Progenitor cell of endocrine pancreas (in vitro differentiated cells): ENCODE results near the gene HRH3. TPM values are rescaled to one million over a fixed set of nuclear protein-coding genes. Genes with fewer than 3 reads are reported as not detected.

Experiments used
- DNase-seq: peaks from one replicate; pipeline ENCODE4 v3.0.0; 2021; ENCODE audit warnings: low spot score; ENCODE audit not compliant: unreplicated experiment
- H3K27ac Mint-ChIP-seq: 2 replicates; pipeline ENCODE4 v1.8.0; 2021; ENCODE audit warnings: mild to moderate bottlenecking, moderate library complexity, mixed read lengths
- H3K27me3 Mint-ChIP-seq: 2 replicates; pipeline ENCODE4 v1.8.0; 2021; ENCODE audit warnings: mixed read lengths
- H3K36me3 Mint-ChIP-seq: 2 replicates; pipeline ENCODE4 v1.8.0; 2022; ENCODE audit warnings: mixed read lengths; ENCODE audit not compliant: insufficient read depth
- H3K4me1 Mint-ChIP-seq: 2 replicates; pipeline ENCODE4 v1.8.0; 2021; ENCODE audit warnings: low read depth, mixed read lengths
- H3K4me3 Mint-ChIP-seq: 2 replicates; pipeline ENCODE4 v1.8.0; 2021; ENCODE audit warnings: low read depth, mild to moderate bottlenecking, moderate library complexity, mixed read lengths
- H3K9me3 Mint-ChIP-seq: 2 replicates; pipeline ENCODE4 v1.8.0; 2021; ENCODE audit warnings: low read depth, mixed read lengths
- total RNA-seq: library from RNA; stranded (reverse); gene quantifications from 2 replicates; pipeline ENCODE4 v1.2.1, GENCODE V29; 2021
- TF ChIP-seq, protein P1 (sequence below): fragments of 200-600 bp; sonication (generic); IDR thresholded peaks from one replicate; pipeline ENCODE4 v1.5.0; 2021; ENCODE audit warnings: antibody characterized with exemption, mild to moderate bottlenecking; ENCODE audit not compliant: unreplicated experiment

Gene HRH3
- total RNA-seq, 1 donor from 2014 or later = 0.10 TPM

DNA sequence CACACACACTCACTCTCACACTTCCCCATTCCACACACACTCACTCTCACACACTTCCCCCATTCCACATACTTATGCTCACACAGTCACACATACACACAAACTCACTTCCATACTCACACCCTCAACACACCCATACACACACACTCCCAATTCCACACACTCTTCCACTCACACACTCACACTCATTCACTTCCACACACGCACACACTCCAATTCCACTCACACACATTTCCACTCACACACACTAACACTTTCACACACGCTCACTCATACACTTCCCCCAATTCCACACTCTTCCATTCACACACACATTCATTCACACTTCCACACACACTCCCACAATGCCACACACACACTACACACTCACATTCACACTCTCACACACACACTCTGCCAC is 10.2 kb upstream of the HRH3 start:
- Mint-ChIP-seq H3K4me1 (no peaks in the 10 kb centered on the region), H3K4me3 (no peak overlapping the region), H3K9me3 (no peaks in the 10 kb centered on the region), H3K27ac (no peak overlapping the region), H3K36me3 (no peaks in the 10 kb centered on the region), H3K27me3 (peaks cover 21% of the 10 kb centered on the region)
- DNase-seq = no peak
- TF ChIP-seq, protein P1, sequence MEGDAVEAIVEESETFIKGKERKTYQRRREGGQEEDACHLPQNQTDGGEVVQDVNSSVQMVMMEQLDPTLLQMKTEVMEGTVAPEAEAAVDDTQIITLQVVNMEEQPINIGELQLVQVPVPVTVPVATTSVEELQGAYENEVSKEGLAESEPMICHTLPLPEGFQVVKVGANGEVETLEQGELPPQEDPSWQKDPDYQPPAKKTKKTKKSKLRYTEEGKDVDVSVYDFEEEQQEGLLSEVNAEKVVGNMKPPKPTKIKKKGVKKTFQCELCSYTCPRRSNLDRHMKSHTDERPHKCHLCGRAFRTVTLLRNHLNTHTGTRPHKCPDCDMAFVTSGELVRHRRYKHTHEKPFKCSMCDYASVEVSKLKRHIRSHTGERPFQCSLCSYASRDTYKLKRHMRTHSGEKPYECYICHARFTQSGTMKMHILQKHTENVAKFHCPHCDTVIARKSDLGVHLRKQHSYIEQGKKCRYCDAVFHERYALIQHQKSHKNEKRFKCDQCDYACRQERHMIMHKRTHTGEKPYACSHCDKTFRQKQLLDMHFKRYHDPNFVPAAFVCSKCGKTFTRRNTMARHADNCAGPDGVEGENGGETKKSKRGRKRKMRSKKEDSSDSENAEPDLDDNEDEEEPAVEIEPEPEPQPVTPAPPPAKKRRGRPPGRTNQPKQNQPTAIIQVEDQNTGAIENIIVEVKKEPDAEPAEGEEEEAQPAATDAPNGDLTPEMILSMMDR = no peak

DNA sequence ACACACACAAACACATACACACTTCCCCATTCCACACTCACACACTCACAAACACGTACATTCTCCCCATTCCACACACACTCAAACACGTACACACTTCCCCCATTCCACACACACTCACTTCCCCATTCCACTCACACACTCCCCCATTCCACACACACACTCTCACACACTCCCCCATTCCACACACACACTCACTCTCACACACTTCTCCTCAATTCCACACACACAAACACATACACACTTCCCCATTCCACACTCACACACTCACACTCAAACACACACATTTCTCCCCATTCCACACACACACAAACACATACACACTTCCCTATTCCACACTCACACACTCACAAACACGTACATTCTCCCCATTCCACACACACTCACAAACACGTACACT is 9.6 kb upstream of the HRH3 start:
- H3K27me3 Mint-ChIP-seq = peaks cover 26% of the 10 kb centered on the region
- H3K36me3 Mint-ChIP-seq = no peaks in the 10 kb centered on the region
- no peaks in the 10 kb centered on the region for H3K4me1 Mint-ChIP-seq
- no peak overlapping the region for H3K27ac Mint-ChIP-seq
- DNase-seq = no peak
- TF ChIP-seq, protein P1 = no peak
- H3K9me3 Mint-ChIP-seq = no peaks in the 10 kb centered on the region
- no peak overlapping the region for H3K4me3 Mint-ChIP-seq

DNA sequence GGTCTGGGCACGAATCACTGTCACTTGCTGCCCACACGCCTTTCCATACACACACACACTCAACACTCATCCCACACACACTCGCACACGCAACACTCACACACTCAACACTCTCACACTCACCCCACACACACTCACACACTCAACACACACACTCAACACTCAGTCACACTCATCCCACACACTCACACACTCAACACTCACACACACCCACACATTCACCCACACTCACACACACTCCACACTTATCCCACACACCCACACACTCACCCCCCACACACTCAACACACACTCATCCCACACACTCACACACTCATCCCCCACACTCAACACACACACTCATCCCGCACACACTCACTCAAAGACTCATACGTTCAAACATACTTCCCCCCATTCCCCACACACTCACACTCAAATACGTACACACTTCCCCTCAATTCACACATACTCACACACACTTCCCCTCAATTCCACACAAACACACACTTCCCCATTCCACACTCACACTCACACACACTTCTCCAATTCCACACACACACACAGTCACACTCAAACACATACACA is 9.0 kb upstream of the HRH3 start:
- no peaks in the 10 kb centered on the region for H3K36me3 Mint-ChIP-seq

DNA sequence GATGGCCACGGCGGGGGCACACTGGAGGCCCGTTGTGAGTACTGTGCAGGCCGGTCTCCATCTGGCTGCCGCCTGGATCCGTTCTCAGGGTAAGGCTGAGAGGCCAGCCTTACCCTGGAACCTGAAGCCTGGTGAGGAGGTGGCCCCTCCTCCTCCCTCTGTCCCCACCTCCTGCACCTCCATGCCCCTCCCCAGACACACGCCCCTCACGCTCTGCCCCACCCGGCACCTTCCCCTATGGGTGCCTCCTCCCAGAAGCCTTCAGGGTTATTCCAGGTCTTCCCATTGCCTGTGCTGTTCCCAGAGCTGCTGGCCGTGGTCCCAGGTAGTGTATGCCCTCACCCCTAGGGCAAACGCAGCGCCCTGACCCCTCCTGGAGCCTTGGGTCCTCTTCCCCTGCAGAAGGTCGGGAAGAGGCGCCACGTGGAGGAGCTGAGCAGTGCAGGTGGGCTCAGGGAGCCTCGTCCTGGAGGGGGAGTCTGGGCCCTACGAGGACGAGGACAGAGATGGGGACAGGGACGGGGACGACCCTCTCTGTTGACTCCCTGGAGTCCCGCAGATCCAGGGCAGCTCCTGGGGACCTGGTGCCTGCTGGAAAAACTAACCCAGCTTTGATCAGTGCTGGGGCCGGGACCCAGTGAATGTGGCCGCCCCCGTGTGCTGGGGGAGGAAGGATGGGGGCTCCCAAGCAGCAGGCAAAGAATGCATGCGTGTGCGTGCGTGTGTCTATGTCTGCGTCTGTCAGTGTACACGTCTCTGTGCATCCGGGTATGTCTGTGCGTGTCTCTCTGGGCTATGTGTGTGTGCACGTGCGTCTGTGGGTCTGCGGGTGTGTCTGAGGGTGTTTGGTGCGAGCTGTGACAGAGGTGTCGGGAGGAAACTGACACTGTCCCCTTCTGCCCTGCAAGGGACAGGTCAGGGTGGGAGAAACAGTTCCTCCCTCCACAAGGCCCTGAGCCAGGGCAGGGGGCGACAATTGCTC is 8.2 kb upstream of the HRH3 start:
- Mint-ChIP-seq H3K36me3 (no peaks in the 10 kb centered on the region), H3K27ac (no peak overlapping the region), H3K27me3 (peaks cover 34% of the 10 kb centered on the region), H3K4me1 (no peaks in the 10 kb centered on the region), H3K9me3 (no peaks in the 10 kb centered on the region), H3K4me3 (no peak overlapping the region)
- DNase-seq = no peak
- TF ChIP-seq, protein P1 = no peak

More for the DNA sequence above, 9.0 kb upstream of the HRH3 start:
- TF ChIP-seq, protein P1 = no peak
- DNase-seq = no peak
- no peak overlapping the region for H3K27ac Mint-ChIP-seq
- peaks cover 32% of the 10 kb centered on the region for H3K27me3 Mint-ChIP-seq
- H3K4me1 Mint-ChIP-seq = no peaks in the 10 kb centered on the region
- no peaks in the 10 kb centered on the region for H3K9me3 Mint-ChIP-seq
- H3K4me3 Mint-ChIP-seq = no peak overlapping the region

DNA sequence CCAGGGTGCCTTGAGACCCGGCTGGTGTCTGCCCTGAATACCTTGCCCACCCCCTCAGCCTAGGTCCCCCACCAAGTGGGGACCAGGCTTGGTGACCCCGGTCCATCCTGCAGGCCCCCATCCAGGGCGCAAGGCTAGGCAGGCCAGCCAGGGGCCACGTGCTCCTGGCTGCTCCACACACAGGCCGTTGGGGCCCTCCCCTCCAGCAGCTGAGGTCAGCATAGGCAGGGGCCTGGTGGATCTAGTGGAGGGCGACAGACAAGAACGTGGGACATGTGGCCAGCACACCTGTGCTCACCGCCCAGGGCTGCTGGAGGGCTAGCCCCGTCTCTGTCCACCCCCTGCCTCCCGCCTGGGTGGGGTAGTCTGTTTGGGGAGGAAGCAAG is 7.5 kb upstream of the HRH3 start:
- H3K4me1 Mint-ChIP-seq = no peaks in the 10 kb centered on the region
- H3K27ac Mint-ChIP-seq = no peak overlapping the region
- H3K27me3 Mint-ChIP-seq = peaks cover 41% of the 10 kb centered on the region
- DNase-seq = no peak
- no peaks in the 10 kb centered on the region for H3K36me3 Mint-ChIP-seq
- H3K4me3 Mint-ChIP-seq = no peak overlapping the region
- H3K9me3 Mint-ChIP-seq = no peaks in the 10 kb centered on the region
- TF ChIP-seq, protein P1 = no peak
